ENCODE data around the gene ZNF263. TPM values are rescaled to one million over a fixed set of nuclear protein-coding genes. Genes with fewer than 3 reads are reported as not detected.

ZNF263 gene
- total RNA-seq, 1 donor from 2014 or later = 45.5 TPM

- Mint-ChIP-seq H3K4me3 (no peak overlapping the region), H3K9me3 (peaks cover 78% of the 10 kb centered on the region), H3K27me3 (ENCODE audit: low read depth) (no peaks in the 10 kb centered on the region), H3K36me3 (peaks cover 81% of the 10 kb centered on the region), H3K4me1 (no peaks in the 10 kb centered on the region), H3K27ac (no peak overlapping the region)
- DNase-seq (ENCODE audit: low spot score in 2 of 2, unreplicated experiment in 2 of 2) = no peak
- TF ChIP-seq, protein P1, sequence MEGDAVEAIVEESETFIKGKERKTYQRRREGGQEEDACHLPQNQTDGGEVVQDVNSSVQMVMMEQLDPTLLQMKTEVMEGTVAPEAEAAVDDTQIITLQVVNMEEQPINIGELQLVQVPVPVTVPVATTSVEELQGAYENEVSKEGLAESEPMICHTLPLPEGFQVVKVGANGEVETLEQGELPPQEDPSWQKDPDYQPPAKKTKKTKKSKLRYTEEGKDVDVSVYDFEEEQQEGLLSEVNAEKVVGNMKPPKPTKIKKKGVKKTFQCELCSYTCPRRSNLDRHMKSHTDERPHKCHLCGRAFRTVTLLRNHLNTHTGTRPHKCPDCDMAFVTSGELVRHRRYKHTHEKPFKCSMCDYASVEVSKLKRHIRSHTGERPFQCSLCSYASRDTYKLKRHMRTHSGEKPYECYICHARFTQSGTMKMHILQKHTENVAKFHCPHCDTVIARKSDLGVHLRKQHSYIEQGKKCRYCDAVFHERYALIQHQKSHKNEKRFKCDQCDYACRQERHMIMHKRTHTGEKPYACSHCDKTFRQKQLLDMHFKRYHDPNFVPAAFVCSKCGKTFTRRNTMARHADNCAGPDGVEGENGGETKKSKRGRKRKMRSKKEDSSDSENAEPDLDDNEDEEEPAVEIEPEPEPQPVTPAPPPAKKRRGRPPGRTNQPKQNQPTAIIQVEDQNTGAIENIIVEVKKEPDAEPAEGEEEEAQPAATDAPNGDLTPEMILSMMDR (IDR thresholded peaks at IDR 0.05; ENCODE audit: unreplicated experiment) = no peak
Observed at GRCh38 chr16:3295783-3296182, 12.5 kb downstream of the ZNF263 start.

DNA sequence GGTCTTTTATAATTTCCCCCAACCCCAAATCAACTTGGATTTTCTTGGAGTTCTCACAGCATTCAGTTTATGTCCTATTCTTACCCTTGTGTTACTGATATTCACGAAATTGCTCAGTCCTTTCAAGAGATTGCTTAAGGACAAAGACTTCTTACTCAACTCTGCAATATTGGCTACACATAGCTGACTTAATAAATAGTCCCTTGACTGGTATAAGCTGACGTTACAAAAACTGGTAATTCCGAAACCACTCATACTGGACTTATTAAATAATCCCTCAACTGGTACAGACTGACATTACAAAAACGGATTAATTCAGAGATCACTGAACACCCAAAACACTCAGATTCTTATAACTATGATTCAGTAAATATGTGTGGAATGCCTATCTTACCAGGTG lies 21.1 kb downstream of the ZNF263 start:
- Mint-ChIP-seq H3K27me3 (ENCODE audit: low read depth) (no peaks in the 10 kb centered on the region), H3K9me3 (peaks cover 49% of the 10 kb centered on the region), H3K27ac (peak overlapping the region; percentile 71), H3K4me1 (peaks cover 11% of the 10 kb centered on the region), H3K4me3 (peak overlapping the region; percentile 68), H3K36me3 (peaks cover 72% of the 10 kb centered on the region)
- no peak for DNase-seq (ENCODE audit: low spot score in 2 of 2, unreplicated experiment in 2 of 2)
- TF ChIP-seq, protein P1 (IDR thresholded peaks at IDR 0.05; ENCODE audit: unreplicated experiment) = no peak

DNA sequence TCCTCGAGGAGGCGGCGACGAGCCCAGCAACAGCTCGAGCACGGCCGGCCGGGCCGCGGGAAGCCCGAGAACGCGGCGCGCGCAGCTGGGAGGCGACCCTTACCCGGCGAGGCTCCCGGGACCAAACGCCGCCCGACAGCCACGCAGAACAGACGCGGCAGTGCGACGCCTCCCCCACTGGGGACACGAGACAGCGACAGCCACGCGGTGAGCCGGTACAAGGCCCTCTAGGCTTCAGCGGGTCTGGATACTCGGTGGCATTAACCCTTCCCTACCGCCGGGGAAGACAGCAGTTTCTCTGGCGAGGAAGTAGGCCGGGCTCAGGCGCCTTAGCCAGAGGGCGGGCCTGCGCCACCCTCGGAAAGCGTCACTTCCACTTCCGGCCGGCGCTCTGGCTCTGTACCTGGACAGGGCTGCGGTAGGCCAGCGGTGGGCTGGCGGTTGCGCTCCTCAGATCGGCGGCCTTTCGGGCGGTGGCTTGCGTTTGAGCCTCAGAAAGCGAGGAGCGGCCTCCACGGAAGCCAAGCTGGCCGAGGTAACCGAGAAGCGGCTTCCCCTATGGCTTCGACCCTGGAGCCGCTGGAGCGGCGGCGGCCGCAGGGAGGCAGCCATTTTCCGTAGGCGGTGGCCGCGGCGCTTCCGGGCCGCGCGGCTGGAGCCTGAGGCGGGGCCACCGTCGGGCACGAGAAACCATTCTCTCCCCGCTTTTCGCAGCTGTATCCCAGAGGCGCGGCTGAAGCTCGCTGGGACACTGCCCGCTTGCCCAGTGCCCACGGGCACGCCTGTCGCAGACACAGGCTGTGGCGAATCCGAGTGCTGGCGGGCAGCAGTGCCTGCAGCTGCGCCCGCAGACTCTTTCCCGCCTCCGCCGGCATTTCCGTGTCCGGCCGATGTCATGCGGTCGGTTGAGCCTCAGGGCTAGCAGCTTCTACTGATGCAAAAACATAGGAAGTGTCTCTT lies 22.1 kb downstream of the ZNF263 start, which contains the start of the genes TIGD7 and ZNF75A:
Gene TIGD7, minus strand, starts transcription at position 322 of the 960 bp plus-strand sequence. CDS start 4,816 bp downstream, outside the sequence.
Gene ZNF75A, plus strand, starts transcription at position 389 of the 960 bp plus-strand sequence. CDS start 2,932 bp downstream, outside the sequence.
- peak within 1 kb of the TSS; percentile 81 for H3K27ac Mint-ChIP-seq
- no peaks in the 10 kb centered on the region for H3K27me3 Mint-ChIP-seq (ENCODE audit: low read depth)
- TF ChIP-seq, protein P1 (IDR thresholded peaks at IDR 0.05; ENCODE audit: unreplicated experiment) = no peak
- peaks cover 71% of the 10 kb centered on the region for H3K36me3 Mint-ChIP-seq
- peak; percentile 56 to 79 for DNase-seq (ENCODE audit: low spot score in 2 of 2, unreplicated experiment in 2 of 2)
- peak within 1 kb of the TSS; percentile 68 for H3K4me3 Mint-ChIP-seq
- peaks cover 11% of the 10 kb centered on the region for H3K4me1 Mint-ChIP-seq
- peaks cover 39% of the 10 kb centered on the region for H3K9me3 Mint-ChIP-seq

DNA sequence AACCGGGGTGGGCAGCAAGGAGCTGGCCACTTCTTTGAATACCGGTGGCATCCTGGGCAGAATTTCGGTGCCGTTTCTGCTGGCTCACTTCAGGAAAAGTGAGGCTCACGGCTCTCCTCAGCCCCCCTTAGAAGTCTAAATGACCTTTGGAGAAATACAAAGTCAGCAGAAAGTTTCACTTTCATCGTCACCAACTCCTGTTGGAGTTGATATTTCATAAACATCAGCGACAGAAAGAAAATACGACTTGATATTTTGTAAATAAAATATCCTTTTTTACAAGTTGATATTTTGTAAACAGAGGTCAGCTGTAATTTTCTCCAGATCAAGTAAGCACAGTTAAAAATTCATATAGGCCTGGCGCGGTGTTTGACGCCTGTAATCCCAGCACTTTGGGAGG lies 22.8 kb downstream of the ZNF263 start:
- TF ChIP-seq, protein P1 (IDR thresholded peaks at IDR 0.05; ENCODE audit: unreplicated experiment) = no peak
- Mint-ChIP-seq H3K27me3 (ENCODE audit: low read depth) (no peaks in the 10 kb centered on the region), H3K36me3 (peaks cover 71% of the 10 kb centered on the region), H3K4me1 (peaks cover 11% of the 10 kb centered on the region), H3K4me3 (peak overlapping the region; percentile 68), H3K27ac (peak overlapping the region; percentile 64), H3K9me3 (peaks cover 32% of the 10 kb centered on the region)
- DNase-seq (ENCODE audit: low spot score in 2 of 2, unreplicated experiment in 2 of 2) = no peak

GRCh38 chr16:3311496-3311895 lies 28.2 kb downstream of the ZNF263 start:
- Mint-ChIP-seq H3K9me3 (peaks cover 60% of the 10 kb centered on the region), H3K27me3 (ENCODE audit: low read depth) (no peaks in the 10 kb centered on the region), H3K36me3 (peaks cover 95% of the 10 kb centered on the region), H3K4me1 (no peaks in the 10 kb centered on the region), H3K27ac (no peak overlapping the region), H3K4me3 (no peak overlapping the region)
- DNase-seq (ENCODE audit: low spot score in 2 of 2, unreplicated experiment in 2 of 2) = no peak
- TF ChIP-seq, protein P1 (IDR thresholded peaks at IDR 0.05; ENCODE audit: unreplicated experiment) = no peak

Data from mesothelial cell of epicardium (in vitro differentiated cells).